Vagina (tissue), 2 donors: Measurements from ENCODE around the gene FRMD4A.

ENCODE experiments used
- CTCF ChIP-seq, 3 experiments: fragments of 450-650 bp in 2 of 3; fragments of 200-600 bp in 1 of 3; sonication (generic) in 1 of 3; IDR thresholded peaks; one replicate each; pipeline ENCODE4 v1.5.1; 2017 to 2019; ENCODE audit warnings: antibody characterized with exemption in 3 of 3, mild to moderate bottlenecking in 2 of 3, moderate library complexity in 2 of 3
- POLR2A ChIP-seq, 2 donors: fragments of 450-650 bp; IDR thresholded peaks; one replicate each; pipeline ENCODE4 v1.6.1; 2017; ENCODE audit warnings: antibody characterized with exemption in 2 of 2, mild to moderate bottlenecking in 2 of 2, moderate library complexity in 2 of 2
- POLR2AphosphoS5 ChIP-seq, 2 donors: sonication (generic); formaldehyde crosslinking; IDR thresholded peaks; one replicate each; pipeline ENCODE4 v1.9.0; 2017; ENCODE audit warnings: antibody characterized with exemption in 2 of 2, mild to moderate bottlenecking in 2 of 2, low read depth in 1 of 2; ENCODE audit not compliant: insufficient read depth in 1 of 2

GRCh38 chr10:14022052-14022451 is 308.7 kb downstream of the FRMD4A start:
- no peak for TF ChIP-seq CTCF (IDR thresholded peaks at IDR 0.05)
- TF ChIP-seq POLR2A (IDR thresholded peaks at IDR 0.05): no peak
- no peak for TF ChIP-seq POLR2AphosphoS5 (IDR thresholded peaks at IDR 0.05; ENCODE audit: insufficient read depth in 1 of 2, low read depth in 1 of 2)
